K562 (cell line): Measurements from ENCODE around the gene ZKSCAN8. TPM values are rescaled to one million over a fixed set of nuclear protein-coding genes. Genes with fewer than 3 reads are reported as not detected.
A peak's percentile ranks its signal among the peaks of the same experiment; 100 is the strongest.

Experiments used
- ARNT ChIP-seq, 2 experiments: fragments of 450-650 bp; IDR thresholded peaks; 2 replicates each; pipeline ENCODE4 v1.6.1; 2016; ENCODE audit warnings: mild to moderate bottlenecking in 1 of 2
- CLOCK ChIP-seq: fragments of 250-450 bp; sonication (Bioruptor Pico); IDR thresholded peaks from 2 replicates; pipeline ENCODE4 v1.4.0; 2020; ENCODE audit warnings: mild to moderate bottlenecking, moderate library complexity, borderline replicate concordance
- ELF1 ChIP-seq: fragments of 200-800 bp; sonication (Bioruptor generic); IDR thresholded peaks from 2 replicates; pipeline ENCODE4 v1.6.1; 2016; ENCODE audit warnings: missing genetic modification characterization, missing compliant biosample characterization
- FOXM1 ChIP-seq, 2 experiments: fragments of 450-650 bp in 1 of 2; sonication (generic) in 1 of 2; formaldehyde crosslinking in 1 of 2; IDR thresholded peaks; 2 replicates each; pipeline versions ENCODE4 v1.6.1 to v1.9.0; 2017 to 2022; ENCODE audit warnings: low read depth in 2 of 2, mild to moderate bottlenecking in 2 of 2, missing genetic modification reagents in 1 of 2, moderate library complexity in 1 of 2
- HDAC2 ChIP-seq: fragments of 450-650 bp; IDR thresholded peaks from 2 replicates; pipeline ENCODE4 v1.6.1; 2016; ENCODE audit warnings: mild to moderate bottlenecking
- HDAC3 ChIP-seq: fragments of 450-650 bp; IDR thresholded peaks from 2 replicates; pipeline ENCODE4 v1.6.1; 2018; ENCODE audit warnings: borderline replicate concordance, mild to moderate bottlenecking, moderate library complexity; ENCODE audit not compliant: partially characterized antibody
- HMGXB4 ChIP-seq: sonication (generic); formaldehyde crosslinking; IDR thresholded peaks from 2 replicates; pipeline ENCODE4 v1.8.1; 2023; ENCODE audit warnings: mild to moderate bottlenecking, missing genetic modification reagents
- MBD1 ChIP-seq: fragments of 250-450 bp; sonication (Bioruptor Pico); IDR thresholded peaks from 2 replicates; pipeline ENCODE4 v1.8.0; 2022; ENCODE audit warnings: inconsistent platforms
- MEF2A ChIP-seq: IDR thresholded peaks from 2 replicates; pipeline ENCODE4 v1.6.1; 2011; ENCODE audit warnings: low read depth, mild to moderate bottlenecking, low read length, moderate library complexity; ENCODE audit not compliant: control insufficient read depth
- MYNN ChIP-seq, 2 experiments: sonication (generic); formaldehyde crosslinking in 1 of 2; IDR thresholded peaks; 2 replicates each; pipeline versions ENCODE4 v1.5.0 to v1.6.1; 2016 to 2020; ENCODE audit warnings: antibody characterized with exemption in 1 of 2, missing genetic modification reagents in 1 of 2
- NKRF ChIP-seq: fragments of 450-650 bp; IDR thresholded peaks from 2 replicates; pipeline ENCODE4 v1.6.1; 2016; ENCODE audit warnings: borderline replicate concordance
- SETDB1 ChIP-seq: IDR thresholded peaks from one replicate; pipeline ENCODE4 v1.6.1; 2012; ENCODE audit warnings: low read length, control low read depth, inconsistent platforms
- SIN3B ChIP-seq: fragments of 450-650 bp; IDR thresholded peaks from 2 replicates; pipeline ENCODE4 v1.6.1; 2017; ENCODE audit warnings: low read depth, mild to moderate bottlenecking, moderate library complexity
- SMC3 ChIP-seq: conservative IDR thresholded peaks from 2 replicates; pipeline ENCODE4 v1.6.1; 2011; ENCODE audit warnings: low read depth, low read length, improper control_type of control experiment; ENCODE audit not compliant: insufficient read depth
- TOE1 ChIP-seq, 2 experiments: fragments of 450-650 bp in 1 of 2; sonication (generic) in 1 of 2; formaldehyde crosslinking in 1 of 2; IDR thresholded peaks; 2 replicates each; pipeline versions ENCODE4 v1.7.1 to v1.8.0; 2016 to 2022; ENCODE audit warnings: borderline replicate concordance in 2 of 2, mild to moderate bottlenecking in 2 of 2, antibody characterized with exemption in 1 of 2, inconsistent platforms in 1 of 2, low read depth in 1 of 2, missing genetic modification reagents in 1 of 2, moderate library complexity in 1 of 2
- ZNF224 ChIP-seq: sonication (generic); formaldehyde crosslinking; IDR thresholded peaks from 2 replicates; pipeline ENCODE4 v1.8.0; 2022; ENCODE audit warnings: mild to moderate bottlenecking, missing genetic modification reagents
- ZNF695 ChIP-seq: fragments of 450-650 bp; formaldehyde crosslinking; IDR thresholded peaks from 2 replicates; pipeline ENCODE4 v1.4.0; 2020; ENCODE audit warnings: mild to moderate bottlenecking, moderate library complexity
- polyA plus RNA-seq, 8 experiments: library from polyadenylated mRNA; depleted of rRNA in 4 of 8; stranded (reverse) in 5 of 8; unstranded in 3 of 8; fragments of >200 nt; fragmentation: Nextera tagmentation in 2 of 8; fragmentation: Illumina TruSeq in 1 of 8; extraction: Ambion mirVana in 2 of 8; extraction: Trizol in 1 of 8; gene quantifications; 2 replicates each; pipeline versions ENCODE4 v1.2.1 to v1.2.3, GENCODE V29; 2011 to 2014; ENCODE audit warnings: inconsistent platforms in 1 of 8, missing spikeins in 1 of 8
- total RNA-seq, 7 experiments: library from RNA; depleted of rRNA in 6 of 7; stranded (reverse); fragments of >200 nt in 6 of 7; fragmentation: Illumina TruSeq in 2 of 7; extraction: Trizol in 2 of 7; gene quantifications; 2 replicates each; pipeline versions ENCODE4 v1.2.1 to v1.2.3, GENCODE V29; 2011 to 2021; ENCODE audit warnings: low replicate concordance in 1 of 7

ZKSCAN8 gene
- total and polyA plus RNA-seq, 9 of the 15 experiments (the other 6 are each of a cell fraction or from before 2014, with no cell fraction given), result 3.3 to 37.7 (median 21.7) TPM

GRCh38 chr6:28136585-28137504 lies 4.8 kb upstream of the ZKSCAN8 start (continued):
- TF ChIP-seq FOXM1 (IDR thresholded peaks at IDR 0.05; ENCODE audit: low read depth), result peak; percentile 98
- peak; percentile 71; the same call in 1 of the 2 replicates for TF ChIP-seq FOXM1 (CRISPR knock-in tag; IDR thresholded peaks at IDR 0.05; ENCODE audit: low read depth)
- TF ChIP-seq NKRF, result peak; percentile 1; the same call in 1 of the 2 replicates
- peak; percentile 85 for TF ChIP-seq ELF1 (tag)
- TF ChIP-seq HDAC3, result peak; percentile 82
- peak; percentile 61; the same call in 1 of the 2 replicates for TF ChIP-seq HDAC2
- peak; percentile 29; the same call in 1 of the 2 replicates for TF ChIP-seq SMC3
- TF ChIP-seq MBD1 (CRISPR knock-in tag), result no peak
- TF ChIP-seq MYNN (IDR thresholded peaks at IDR 0.05), result no peak; the same call in 1 of the 2 replicates
- no peak for TF ChIP-seq MYNN (CRISPR knock-in tag; IDR thresholded peaks at IDR 0.05)
- no peak for TF ChIP-seq ZNF695 (CRISPR knock-in tag)
- no peak for TF ChIP-seq ZNF224 (CRISPR knock-in tag)
- peak; percentile 91 for TF ChIP-seq TOE1 (IDR thresholded peaks at IDR 0.05; ENCODE audit: borderline replicate concordance)
- TF ChIP-seq TOE1 (CRISPR knock-in tag; IDR thresholded peaks at IDR 0.05; ENCODE audit: borderline replicate concordance, low read depth), result peak; percentile 26; the same call in 1 of the 2 replicates
- no peak for TF ChIP-seq CLOCK (CRISPR knock-in tag)
- peak; percentile 84 to 91 for TF ChIP-seq ARNT (IDR thresholded peaks at IDR 0.05)
- peak; percentile 90; the same call in 1 of the 2 replicates for TF ChIP-seq HMGXB4 (CRISPR knock-in tag)
- TF ChIP-seq SETDB1, result no peak
- peak; percentile 48 for TF ChIP-seq MEF2A
- TF ChIP-seq SIN3B, result peak; percentile 85
